Raji (cell line): Measurements from ENCODE around the gene SLC47A2.

Experiments
- POLR2A ChIP-seq: IDR thresholded peaks from 2 replicates; pipeline ENCODE4 v1.6.1; 2011; ENCODE audit warnings: low read depth, low read length, control low read depth; ENCODE audit not compliant: insufficient read depth

Gene SLC47A2

DNA sequence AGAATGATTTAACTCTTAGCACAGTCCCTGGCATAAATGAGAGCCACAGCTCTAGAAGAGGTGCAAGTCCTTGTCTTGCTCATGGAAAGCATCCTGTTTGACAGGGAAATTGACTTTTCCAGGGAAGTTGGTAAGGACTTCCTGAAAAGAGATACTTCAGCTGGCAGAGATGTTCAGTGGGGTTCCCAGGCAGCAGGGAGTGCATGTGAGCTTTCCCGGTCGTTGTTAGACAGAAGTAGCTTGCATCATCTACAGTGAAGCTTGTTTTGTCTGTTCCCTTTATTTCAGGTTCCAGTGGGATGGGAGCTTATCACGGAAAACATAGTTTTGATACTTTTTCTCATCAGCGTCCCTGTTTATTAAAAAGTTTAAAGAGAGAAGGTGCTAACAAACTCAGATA, 45.0 kb downstream of the SLC47A2 start:
- TF ChIP-seq POLR2A, result no peak

DNA sequence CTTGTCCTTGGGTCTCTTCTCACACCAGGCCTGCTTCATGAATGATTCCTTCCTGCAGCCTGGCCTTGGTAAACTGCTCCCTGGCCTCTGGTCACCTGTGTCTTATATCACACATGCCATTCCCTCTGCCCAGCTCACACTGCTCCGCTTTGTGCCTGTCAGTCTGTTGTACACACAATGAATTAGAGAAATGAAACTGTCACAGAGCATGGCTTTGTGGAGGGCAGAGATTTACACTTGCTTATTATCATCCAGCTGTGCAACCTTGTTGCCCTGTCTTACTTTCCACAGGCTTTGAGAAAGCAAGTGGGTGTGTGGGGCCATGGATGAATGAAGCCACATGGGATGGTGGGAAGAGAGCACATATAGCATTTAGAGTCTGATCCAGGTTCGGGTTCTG, 45.5 kb downstream of the SLC47A2 start:
- no peak for TF ChIP-seq POLR2A

- TF ChIP-seq POLR2A, result no peak
These were observed 51.6 kb downstream of the SLC47A2 start for GRCh38 chr17:19664821-19665181.

DNA sequence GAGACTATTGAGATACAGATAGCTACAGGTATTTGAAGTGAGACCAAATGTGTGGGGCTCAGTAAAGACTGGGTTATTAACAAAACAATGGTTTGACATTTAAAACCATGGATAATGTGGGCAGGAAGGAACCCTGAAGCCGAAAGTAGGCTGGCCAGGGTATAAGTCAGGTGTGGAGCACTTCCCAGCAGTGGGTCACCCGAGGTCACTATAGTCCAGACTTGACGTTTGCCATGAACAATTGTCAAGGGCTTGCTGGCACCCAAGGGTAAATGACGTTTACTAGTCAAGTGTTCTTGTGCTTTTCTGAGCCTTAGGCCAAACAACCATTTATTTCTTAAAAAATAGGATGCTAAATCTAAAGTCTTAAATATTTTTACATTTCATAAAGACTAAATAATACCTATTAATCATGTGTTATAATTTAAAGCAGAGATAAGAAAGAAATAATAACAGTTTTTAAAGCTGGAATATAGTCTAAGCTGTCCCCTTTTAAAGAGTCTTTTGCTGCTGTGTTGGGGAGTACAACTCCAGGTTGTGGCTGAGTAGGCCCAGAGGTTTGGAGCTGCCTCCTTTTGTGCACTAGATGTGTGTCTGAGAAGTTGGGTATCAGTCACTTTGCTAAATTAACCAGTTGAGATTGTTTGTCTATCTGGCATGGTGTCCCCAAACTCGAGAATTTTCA, 52.1 kb downstream of the SLC47A2 start:
- no peak for TF ChIP-seq POLR2A

DNA sequence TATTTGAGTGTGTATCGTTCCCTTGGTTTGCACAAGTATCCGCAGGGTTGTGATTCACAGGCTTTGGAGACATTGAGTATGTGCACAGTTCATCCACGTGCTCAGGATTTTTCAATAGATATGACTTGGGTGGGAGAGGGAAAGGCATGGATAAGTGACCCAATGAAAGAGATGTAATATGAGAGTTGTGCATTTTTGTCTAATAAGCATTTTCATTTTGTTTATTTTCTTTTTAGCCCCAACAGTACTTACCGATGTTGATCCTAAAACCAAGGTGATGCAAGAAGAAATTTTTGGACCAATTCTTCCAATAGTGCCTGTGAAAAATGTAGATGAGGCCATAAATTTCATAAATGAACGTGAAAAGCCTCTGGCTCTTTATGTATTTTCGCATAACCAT, 53.3 kb downstream of the SLC47A2 start:
- TF ChIP-seq POLR2A, result no peak

DNA sequence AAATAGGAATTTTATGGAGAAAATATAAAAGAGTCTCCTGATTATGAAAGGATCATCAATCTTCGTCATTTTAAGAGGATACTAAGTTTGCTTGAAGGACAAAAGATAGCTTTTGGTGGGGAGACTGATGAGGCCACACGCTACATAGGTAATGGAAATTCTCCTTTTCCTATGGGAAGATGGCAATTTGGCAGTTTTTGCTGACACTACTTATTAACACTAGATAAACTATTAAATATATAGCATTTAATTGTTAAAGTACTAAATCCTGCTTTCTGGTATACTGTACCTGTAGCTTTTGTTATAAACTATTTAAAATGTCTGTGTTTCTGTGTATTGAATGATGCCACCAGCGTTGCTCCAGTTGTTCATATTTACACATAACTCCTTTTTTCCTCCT, 55.3 kb downstream of the SLC47A2 start:
- TF ChIP-seq POLR2A, result no peak

DNA sequence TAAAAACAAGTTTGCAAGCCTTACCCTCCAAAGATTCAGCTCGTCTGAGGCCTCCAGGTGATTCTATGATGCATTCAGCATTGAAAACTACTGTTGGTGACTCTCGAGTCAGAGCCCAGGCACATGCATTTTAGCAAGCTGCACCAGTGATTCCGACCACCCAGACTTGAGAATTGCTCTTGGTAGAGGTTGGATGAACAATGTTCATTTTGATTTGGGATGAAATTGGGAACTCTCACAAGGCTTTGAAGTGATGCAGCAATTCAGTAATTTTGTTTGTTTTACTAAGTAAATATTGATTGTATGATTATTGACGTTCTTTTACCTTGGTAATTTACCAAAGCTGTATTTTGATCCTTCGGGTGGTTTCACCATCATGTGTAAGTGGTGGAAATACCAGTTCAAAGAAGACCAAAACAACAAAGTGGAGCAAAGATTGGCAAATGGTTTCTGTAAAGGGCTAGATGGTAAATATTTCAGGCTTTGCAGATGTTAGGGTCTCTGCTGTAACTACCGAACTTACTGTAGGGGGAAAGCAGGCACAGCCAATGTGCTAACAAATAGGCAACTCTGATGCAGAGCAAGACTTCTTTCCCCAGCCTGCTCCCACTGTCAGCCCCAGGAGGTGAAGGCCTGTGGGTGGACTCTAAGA, 56.0 kb downstream of the SLC47A2 start:
- TF ChIP-seq POLR2A, result no peak

GRCh38 chr17:19659366-19660177, 56.8 kb downstream of the SLC47A2 start:
- TF ChIP-seq POLR2A, result no peak

DNA sequence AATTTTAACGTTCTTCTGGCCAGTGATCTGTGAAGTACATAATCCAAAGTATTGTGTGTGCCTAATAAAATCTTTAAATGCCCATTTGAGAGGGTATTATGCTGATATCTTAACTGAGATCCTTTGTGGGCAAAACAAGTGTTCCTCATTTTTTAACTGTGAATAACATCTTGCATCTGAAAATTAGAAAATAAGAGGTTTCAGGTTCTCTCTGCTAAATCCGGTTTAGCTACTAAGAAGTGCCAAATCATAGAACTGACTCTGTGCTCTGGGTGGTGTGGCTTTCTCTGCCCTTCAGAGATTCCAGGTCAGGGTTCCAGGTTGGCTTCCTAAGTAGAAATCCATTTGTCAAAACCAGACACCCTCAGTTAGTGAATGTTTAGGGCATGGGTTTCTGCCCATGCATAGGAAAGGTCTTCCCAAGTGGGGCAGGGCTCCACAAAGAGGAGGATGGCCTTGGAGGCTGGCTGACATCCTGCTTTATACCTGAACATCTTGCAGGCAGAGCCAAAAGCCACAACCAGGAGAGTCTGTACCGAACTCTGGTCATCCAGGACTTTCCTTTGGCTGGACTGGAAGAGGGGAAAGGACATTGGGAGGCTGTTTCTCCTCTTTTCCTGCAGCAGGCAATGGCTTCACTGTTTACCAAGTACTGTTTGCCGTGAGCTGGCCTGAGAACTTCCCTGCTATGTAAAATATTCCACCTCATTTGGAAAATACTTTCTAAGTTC, 59.4 kb downstream of the SLC47A2 start:
- no peak for TF ChIP-seq POLR2A

- TF ChIP-seq POLR2A, result no peak
These were observed 60.0 kb downstream of the SLC47A2 start for GRCh38 chr17:19656336-19656735.

GRCh38 chr17:19654896-19655295, 61.5 kb downstream of the SLC47A2 start:
- TF ChIP-seq POLR2A, result no peak

GRCh38 chr17:19654342-19654886, 62.0 kb downstream of the SLC47A2 start:
- TF ChIP-seq POLR2A, result no peak

- TF ChIP-seq POLR2A, result no peak
These were observed 63.8 kb downstream of the SLC47A2 start for GRCh38 chr17:19652595-19652994.

- no peak for TF ChIP-seq POLR2A
These were observed 64.7 kb downstream of the SLC47A2 start for GRCh38 chr17:19651451-19652238.
